ENCODE results near the gene COL6A2.

DNA sequence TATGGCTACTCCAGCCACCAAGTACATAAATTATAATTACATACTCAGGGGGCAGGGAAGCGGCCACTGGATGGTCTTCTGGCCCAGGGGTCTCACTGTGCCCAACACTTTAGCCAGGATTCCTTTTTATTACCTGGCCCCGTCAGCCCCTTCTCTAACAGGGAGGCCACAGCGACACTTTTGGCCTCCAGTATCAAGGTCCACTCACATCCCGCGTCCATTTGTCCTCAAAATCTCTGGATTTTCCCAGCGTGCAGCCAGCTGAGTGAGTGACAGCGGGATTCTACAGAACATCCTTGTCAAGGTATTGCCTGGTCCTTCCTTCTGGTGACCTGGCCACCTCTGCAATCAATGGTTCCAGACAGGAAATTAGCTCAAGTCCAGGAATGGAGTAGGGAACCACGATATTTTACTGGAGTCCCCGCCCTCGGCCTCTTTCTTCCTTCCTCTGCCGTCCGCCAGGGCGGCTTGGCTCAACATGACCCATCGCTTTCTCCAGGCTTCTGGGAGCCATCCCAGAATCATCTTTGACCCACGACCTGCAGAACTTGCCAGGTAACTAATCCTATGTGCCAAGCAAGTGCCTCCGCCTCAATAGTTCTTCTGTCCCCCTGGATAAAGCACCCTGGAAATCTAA, 2.7 kb upstream of the COL6A2 start:
- TF ChIP-seq CTCF (IDR thresholded peaks at IDR 0.05; ENCODE audit: insufficient read depth, low read depth, low read length) (no peak), EZH2 (IDR thresholded peaks at IDR 0.05; ENCODE audit: insufficient read depth, low read length) (no peak)

All from astrocyte (in vitro differentiated cells and primary cell).